Esophagus muscularis mucosa (tissue), 4 donors: ENCODE results near the gene PEA15. TPM values are rescaled to one million over a fixed set of nuclear protein-coding genes. Genes with fewer than 3 reads are reported as not detected.

ENCODE experiments used
- DNase-seq: peaks from one replicate; pipeline ENCODE4 v3.0.0-alpha.2; 2017; ENCODE audit errors: extremely low spot score
- H3K27ac ChIP-seq, 4 donors: fragments of 200-600 bp; sonication (generic); replicated peaks in 1 of 4; 1 replicate in 3 of 4; 2 replicates in 1 of 4; pipeline ENCODE4 v1.5.1; 2016 to 2019; ENCODE audit warnings: mild to moderate bottlenecking in 1 of 4
- H3K27me3 ChIP-seq, 4 donors: fragments of 200-600 bp; sonication (generic); one replicate each; pipeline versions ENCODE4 v1.5.1 to v1.6.0; 2016 to 2019
- H3K36me3 ChIP-seq, 4 donors: fragments of 200-600 bp; sonication (generic); one replicate each; pipeline ENCODE4 v1.5.1; 2016 to 2019
- H3K4me1 ChIP-seq, 4 donors: fragments of 200-600 bp; sonication (generic); one replicate each; pipeline ENCODE4 v1.5.1; 2016 to 2019
- H3K4me3 ChIP-seq, 4 donors: fragments of 200-600 bp; sonication (generic); 1 replicate in 2 of 4; 2 replicates in 2 of 4; pipeline ENCODE4 v1.5.1; 2016 to 2019; ENCODE audit warnings: mild to moderate bottlenecking in 4 of 4, moderate library complexity in 1 of 4
- H3K9me3 ChIP-seq, 4 donors: fragments of 200-600 bp; sonication (generic); 1 replicate in 3 of 4; 2 replicates in 1 of 4; pipeline ENCODE4 v1.5.1; 2016 to 2019
- CTCF ChIP-seq, 3 experiments: fragments of 200-600 bp in 2 of 3; fragments of 450-650 bp in 1 of 3; sonication (generic) in 2 of 3; IDR thresholded peaks; one replicate each; pipeline ENCODE4 v1.5.1; 2017 to 2019; ENCODE audit warnings: antibody characterized with exemption in 3 of 3, mild to moderate bottlenecking in 2 of 3, moderate library complexity in 1 of 3
- EP300 ChIP-seq: sonication (generic); formaldehyde crosslinking; IDR thresholded peaks from one replicate; pipeline ENCODE4 v1.6.1; 2017; ENCODE audit warnings: antibody characterized with exemption
- POLR2A ChIP-seq: fragments of 450-650 bp; IDR thresholded peaks from one replicate; pipeline ENCODE4 v1.6.1; 2017; ENCODE audit warnings: antibody characterized with exemption, moderate library complexity, mild to moderate bottlenecking, low read depth
- POLR2AphosphoS5 ChIP-seq, 2 donors: sonication (generic); formaldehyde crosslinking; IDR thresholded peaks; one replicate each; pipeline ENCODE4 v1.6.1; 2017; ENCODE audit warnings: antibody characterized with exemption in 2 of 2
- WGBS: methylation state at CpG from one replicate; pipeline ENCODE4 v1.1.5; 2018; 5-methylcytosine and 5-hydroxymethylcytosine counted together
- intact Hi-C: fragments of 100-400 bp; cut with DNase I; formaldehyde crosslinking; loops from one replicate; pipeline ENCODE4 v1.15.1; 2023
- total RNA-seq, 4 donors: library from RNA; depleted of rRNA; stranded (reverse); fragments of >200 nt; gene quantifications; one replicate each; pipeline versions ENCODE4 v1.1.0 to v1.2.1, GENCODE V29; 2016

Gene PEA15
- total RNA-seq, 4 donors from 2014 or later = 161 to 286 (median 239) TPM

- no peaks in the 10 kb centered on the region for H3K36me3 ChIP-seq
- no peak overlapping the region for H3K27ac ChIP-seq
- TF ChIP-seq POLR2AphosphoS5 (IDR thresholded peaks at IDR 0.05) = no peak
- no peak for TF ChIP-seq POLR2A
- no peak for TF ChIP-seq EP300
- TF ChIP-seq CTCF (IDR thresholded peaks at IDR 0.05) = no peak
- no peaks in the 10 kb centered on the region for H3K4me1 ChIP-seq
- no peak overlapping the region for H3K4me3 ChIP-seq
- no peak for DNase-seq
- H3K9me3 ChIP-seq = no peaks in the 10 kb centered on the region
- H3K27me3 ChIP-seq = no peaks in the 10 kb centered on the region
- WGBS = 87% methylated on average over 13 of the region's 13 CpGs
- intact Hi-C loops = no loop called here
These were observed 36.4 kb upstream of the PEA15 start for GRCh38 chr1:160168609-160169369.

- WGBS = 69% methylated on average over 15 of the region's 15 CpGs
- Histone ChIP-seq H3K27me3 (no peaks in the 10 kb centered on the region), H3K4me1 (no peaks in the 10 kb centered on the region), H3K4me3 (no peak overlapping the region), H3K36me3 (no peaks in the 10 kb centered on the region), H3K9me3 (no peaks in the 10 kb centered on the region), H3K27ac (no peak overlapping the region)
- intact Hi-C loops = no loop called here
- TF ChIP-seq CTCF (IDR thresholded peaks at IDR 0.05) (no peak), EP300 (no peak), POLR2A (no peak), POLR2AphosphoS5 (IDR thresholded peaks at IDR 0.05) (no peak)
- no peak for DNase-seq
These were observed 35.4 kb upstream of the PEA15 start for GRCh38 chr1:160169553-160170399.

GRCh38 chr1:160171354-160171753 lies 33.8 kb upstream of the PEA15 start:
- WGBS = 78% methylated on average over 4 of the region's 4 CpGs
- Histone ChIP-seq H3K9me3 (no peaks in the 10 kb centered on the region), H3K4me1 (no peaks in the 10 kb centered on the region), H3K27me3 (no peaks in the 10 kb centered on the region), H3K27ac (no peak overlapping the region), H3K36me3 (no peaks in the 10 kb centered on the region), H3K4me3 (no peak overlapping the region)
- DNase-seq = no peak
- intact Hi-C loops = no loop called here
- no peak for TF ChIP-seq EP300
- TF ChIP-seq CTCF (IDR thresholded peaks at IDR 0.05) = no peak
- no peak for TF ChIP-seq POLR2AphosphoS5 (IDR thresholded peaks at IDR 0.05)
- TF ChIP-seq POLR2A = no peak

GRCh38 chr1:160171980-160172379 lies 33.2 kb upstream of the PEA15 start:
- Histone ChIP-seq H3K36me3 (no peaks in the 10 kb centered on the region), H3K9me3 (no peaks in the 10 kb centered on the region), H3K4me1 (no peaks in the 10 kb centered on the region), H3K27ac (no peak overlapping the region), H3K4me3 (no peak overlapping the region), H3K27me3 (no peaks in the 10 kb centered on the region)
- no peak for DNase-seq
- WGBS = 73% methylated on average over 9 of the region's 9 CpGs
- TF ChIP-seq POLR2AphosphoS5 (IDR thresholded peaks at IDR 0.05) (no peak), CTCF (IDR thresholded peaks at IDR 0.05) (no peak), POLR2A (no peak), EP300 (no peak)
- intact Hi-C loops = no loop called here
